ENCODE results near the gene ABL2. TPM values are rescaled to one million over a fixed set of nuclear protein-coding genes. Genes with fewer than 3 reads are reported as not detected.
"Not testable (repeated sequence)": the region's sequence is repeated elsewhere in the genome, so short reads cannot be mapped to it uniquely, and the experiment has no call there.

Gene ABL2
- total RNA-seq, 3 donors from 2014 or later, result 8.7 to 9.9 (median 9.9) TPM

DNA sequence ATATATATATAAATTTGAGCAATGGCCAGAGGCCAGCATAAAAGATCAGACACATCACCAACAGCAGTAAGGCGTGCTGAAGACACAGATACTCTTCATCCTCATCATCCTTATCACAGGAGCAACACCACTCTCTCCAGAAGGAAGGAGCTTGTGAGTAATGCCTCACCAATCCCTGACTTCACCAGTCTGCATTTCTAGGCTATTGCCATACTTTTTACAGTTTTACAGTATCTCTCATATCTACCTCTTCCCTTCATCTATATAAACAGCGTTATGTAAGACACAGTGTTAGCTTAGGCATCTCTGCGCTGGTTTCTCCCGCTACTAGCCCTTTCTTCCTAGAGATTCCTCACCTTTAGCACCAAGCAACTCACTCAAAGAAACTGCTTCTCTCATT lies 2.4 kb upstream of the ABL2 start:
- ATAC-seq (no peak), DNase-seq (no peak)
- no peaks in the 10 kb centered on the region for H3K9me3 Mint-ChIP-seq
- peaks cover 24% of the 10 kb centered on the region for H3K4me1 Mint-ChIP-seq (ENCODE audit: low read depth)
- H3K4me3 Mint-ChIP-seq, result no peak overlapping the region
- H3K27me3 Mint-ChIP-seq (ENCODE audit: low read depth), result no peaks in the 10 kb centered on the region
- H3K36me3 Mint-ChIP-seq (ENCODE audit: insufficient read depth), result peaks cover 3% of the 10 kb centered on the region

DNA sequence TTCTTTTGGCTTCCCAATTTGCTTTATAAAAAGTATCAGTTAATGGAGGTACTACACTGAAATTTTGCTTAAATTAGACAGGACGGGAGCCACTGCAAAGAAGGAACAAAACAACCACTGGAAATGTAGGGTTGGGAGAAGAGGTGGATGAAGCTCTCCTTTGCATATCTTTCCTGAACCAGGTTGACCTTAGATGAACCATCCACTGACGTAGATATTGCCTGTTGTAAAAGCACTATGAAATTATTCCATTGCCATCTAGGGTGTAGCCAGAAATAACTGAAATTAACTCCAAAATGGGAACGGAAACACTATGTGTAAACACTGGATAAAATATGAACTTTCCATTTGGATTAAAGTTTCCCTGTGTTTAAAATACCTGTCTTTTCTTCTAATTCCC lies 1.2 kb upstream of the ABL2 start:
- Mint-ChIP-seq H3K4me3 (peak overlapping the region; percentile 87), H3K27me3 (ENCODE audit: low read depth) (no peaks in the 10 kb centered on the region), H3K36me3 (ENCODE audit: insufficient read depth) (peaks cover 8% of the 10 kb centered on the region), H3K4me1 (ENCODE audit: low read depth) (peaks cover 29% of the 10 kb centered on the region), H3K9me3 (no peaks in the 10 kb centered on the region)
- DNase-seq (no peak), ATAC-seq (no peak)

DNA sequence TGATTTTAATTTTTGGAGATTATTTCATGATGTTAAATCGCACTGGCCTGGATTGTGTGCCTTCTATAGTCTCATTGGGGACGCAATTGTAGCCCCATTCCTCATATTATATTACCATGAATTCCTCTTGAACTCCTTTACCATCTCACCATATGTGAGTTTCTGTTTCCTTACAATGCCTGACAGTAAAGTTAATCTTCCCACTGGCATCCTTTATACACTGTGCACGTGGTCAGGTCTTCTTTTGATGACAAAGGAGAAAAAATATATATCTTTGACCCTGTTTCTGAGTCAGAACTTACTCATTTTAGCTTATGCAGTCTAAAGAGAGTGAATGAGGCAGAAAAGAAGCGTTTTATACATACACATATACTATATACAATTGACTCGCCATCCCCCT lies 774 bp upstream of the ABL2 start:
- H3K4me3 Mint-ChIP-seq, result peak overlapping the region; percentile 87
- H3K9me3 Mint-ChIP-seq, result no peaks in the 10 kb centered on the region
- ATAC-seq, result peak; percentile 36 to 38
- H3K27me3 Mint-ChIP-seq (ENCODE audit: low read depth), result no peaks in the 10 kb centered on the region
- H3K36me3 Mint-ChIP-seq (ENCODE audit: insufficient read depth), result peaks cover 8% of the 10 kb centered on the region
- no peak for DNase-seq
- H3K4me1 Mint-ChIP-seq (ENCODE audit: low read depth), result peaks cover 29% of the 10 kb centered on the region

DNA sequence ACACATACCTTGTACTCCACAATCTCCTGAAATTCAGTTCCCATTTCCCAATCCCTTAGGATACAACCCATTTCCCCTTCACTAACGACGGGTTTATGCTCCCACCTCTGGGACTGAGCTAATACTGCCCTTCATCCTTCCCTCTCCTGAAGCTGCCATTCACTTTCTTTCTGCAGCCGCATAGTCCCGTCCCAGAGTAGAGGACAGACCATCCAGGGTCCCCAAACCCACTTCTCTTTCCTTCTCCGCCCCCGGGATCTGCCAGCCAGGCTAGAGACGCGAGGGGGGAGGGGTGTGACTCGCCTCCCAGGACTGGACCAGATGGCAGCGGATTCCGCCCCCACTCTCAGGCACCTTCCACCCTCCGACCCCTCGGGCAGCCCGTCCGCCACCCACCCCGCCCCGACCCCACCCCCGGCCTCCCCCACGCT lies 679 bp downstream of the ABL2 start:
- Mint-ChIP-seq H3K27me3 (ENCODE audit: low read depth) (no peaks in the 10 kb centered on the region), H3K36me3 (ENCODE audit: insufficient read depth) (peaks cover 8% of the 10 kb centered on the region), H3K4me3 (peak overlapping the region; percentile 87), H3K9me3 (no peaks in the 10 kb centered on the region), H3K4me1 (ENCODE audit: low read depth) (peaks cover 29% of the 10 kb centered on the region)
- peak; percentile 17 for DNase-seq
- ATAC-seq, result peak; percentile 16 to 31

DNA sequence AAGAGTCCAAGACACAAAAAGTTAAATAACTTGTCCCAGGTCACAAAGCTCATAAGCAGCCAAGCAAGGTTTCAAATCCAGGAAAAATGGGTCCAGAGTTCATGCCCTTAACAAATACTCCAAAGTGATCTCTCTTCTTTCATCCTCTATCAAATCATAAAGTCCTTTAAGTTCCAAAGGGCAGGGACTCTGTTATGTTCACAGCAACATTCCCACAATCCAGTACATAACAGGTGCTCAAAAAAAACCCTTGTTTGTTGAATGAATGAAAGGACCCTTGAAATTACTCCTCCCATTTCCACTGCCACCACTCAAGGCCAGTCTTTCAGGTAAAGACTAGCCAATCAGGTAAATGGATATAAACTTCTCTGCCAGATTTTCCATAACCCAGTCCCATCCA lies 2.7 kb downstream of the ABL2 start:
- ATAC-seq (no peak), DNase-seq (no peak)
- Mint-ChIP-seq H3K27me3 (ENCODE audit: low read depth) (no peaks in the 10 kb centered on the region), H3K9me3 (no peaks in the 10 kb centered on the region), H3K4me1 (ENCODE audit: low read depth) (peaks cover 29% of the 10 kb centered on the region), H3K36me3 (ENCODE audit: insufficient read depth) (peaks cover 10% of the 10 kb centered on the region), H3K4me3 (no peak overlapping the region)

DNA sequence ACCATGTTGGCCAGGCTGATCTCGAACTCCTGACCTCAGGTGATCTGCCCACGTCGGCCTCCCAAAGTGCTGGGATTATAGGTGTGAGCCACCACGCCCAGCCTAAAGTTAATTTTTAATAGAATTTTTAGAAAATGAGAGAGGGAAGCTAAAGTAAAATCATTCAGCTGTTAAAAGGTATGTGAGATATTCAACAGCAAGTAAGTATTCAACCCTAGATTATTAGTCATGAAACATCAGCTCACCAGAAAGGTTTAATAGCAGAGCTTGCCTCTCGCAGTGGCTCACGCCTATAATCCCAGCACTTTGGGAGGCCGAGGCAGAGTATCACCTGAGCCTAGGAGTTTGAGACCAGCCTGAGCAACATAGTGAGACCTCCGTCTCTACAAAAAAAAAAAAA lies 5.0 kb downstream of the ABL2 start:
- Mint-ChIP-seq H3K36me3 (ENCODE audit: insufficient read depth) (peaks cover 14% of the 10 kb centered on the region), H3K4me1 (ENCODE audit: low read depth) (peaks cover 22% of the 10 kb centered on the region)
- ATAC-seq; H3K9me3 Mint-ChIP-seq; DNase-seq; H3K4me3 Mint-ChIP-seq; H3K27me3 Mint-ChIP-seq (ENCODE audit: low read depth): not testable (repeated sequence)

DNA sequence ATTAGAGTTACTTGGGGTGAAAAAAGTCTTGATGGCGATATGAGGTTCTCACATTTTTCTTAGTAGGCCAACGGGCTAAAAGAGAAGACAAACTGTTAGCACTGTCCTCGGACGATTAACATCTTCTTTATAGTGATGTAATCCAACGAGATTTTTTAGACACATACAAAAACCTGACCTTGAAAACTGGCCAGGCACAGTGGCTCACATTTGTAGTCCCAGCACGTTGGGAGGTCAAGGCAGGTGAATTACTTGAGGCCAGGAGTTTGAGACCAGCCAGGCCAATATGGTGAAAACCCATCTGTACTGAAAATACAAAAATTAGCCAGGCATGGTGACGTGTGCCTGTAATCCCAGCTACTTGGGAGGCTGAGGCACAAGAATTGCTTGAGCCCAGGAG lies 8.4 kb downstream of the ABL2 start:
- not testable (repeated sequence) for DNase-seq; ATAC-seq; H3K27me3 Mint-ChIP-seq (ENCODE audit: low read depth); H3K9me3 Mint-ChIP-seq; H3K4me3 Mint-ChIP-seq
- H3K4me1 Mint-ChIP-seq (ENCODE audit: low read depth), result peaks cover 10% of the 10 kb centered on the region
- peaks cover 13% of the 10 kb centered on the region for H3K36me3 Mint-ChIP-seq (ENCODE audit: insufficient read depth)

DNA sequence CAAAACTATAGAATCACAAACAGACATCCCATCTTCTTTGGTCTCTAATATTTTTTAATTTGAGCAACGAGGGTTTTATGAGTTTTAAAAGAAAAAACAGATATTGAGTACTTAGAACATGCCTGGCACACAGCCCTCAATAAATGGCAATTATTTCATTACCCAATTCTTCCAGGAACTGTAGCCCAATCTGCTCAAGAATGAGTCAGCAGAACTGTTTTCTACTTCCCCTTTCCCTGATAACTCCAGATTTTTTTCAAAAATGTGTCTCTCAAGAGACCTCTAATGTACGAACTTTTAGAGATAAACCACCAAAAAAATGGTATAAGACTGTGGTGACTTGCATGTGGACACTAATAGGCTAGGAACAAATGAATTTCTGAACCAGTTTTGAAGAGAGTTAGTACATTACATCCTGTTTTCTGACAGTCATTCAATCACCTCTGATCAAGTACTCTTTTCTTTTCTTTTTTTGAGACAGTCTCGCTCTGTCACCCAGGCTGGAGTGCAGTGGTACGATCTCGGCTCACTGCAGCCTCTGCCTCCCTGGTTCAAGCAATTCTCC lies 11.5 kb downstream of the ABL2 start:
- peaks cover 14% of the 10 kb centered on the region for H3K36me3 Mint-ChIP-seq (ENCODE audit: insufficient read depth)
- no peaks in the 10 kb centered on the region for H3K9me3 Mint-ChIP-seq
- ATAC-seq (no peak), DNase-seq (no peak)
- no peak overlapping the region for H3K4me3 Mint-ChIP-seq
- no peaks in the 10 kb centered on the region for H3K27me3 Mint-ChIP-seq (ENCODE audit: low read depth)
- H3K4me1 Mint-ChIP-seq (ENCODE audit: low read depth), result peaks cover 14% of the 10 kb centered on the region

DNA sequence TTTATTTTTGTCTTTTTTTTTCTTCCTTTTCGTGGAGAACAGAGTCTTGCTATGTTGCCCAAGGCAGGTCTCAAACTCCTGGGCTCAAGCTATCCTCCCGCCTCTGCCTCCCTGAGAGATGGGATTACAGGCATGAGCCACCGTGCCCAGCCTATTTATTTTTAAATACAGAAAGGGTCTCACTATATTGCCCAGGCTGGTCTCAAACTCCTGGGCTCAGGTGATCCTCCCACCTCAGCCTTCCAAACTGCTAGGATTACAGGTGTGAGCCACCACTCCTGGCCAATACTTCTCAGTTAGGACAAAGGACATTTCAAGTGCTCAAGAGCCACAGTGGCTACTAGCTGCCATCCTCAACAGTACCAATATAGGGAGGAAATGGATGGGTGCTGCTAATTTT lies 16.2 kb downstream of the ABL2 start:
- H3K4me3 Mint-ChIP-seq; ATAC-seq; H3K27me3 Mint-ChIP-seq (ENCODE audit: low read depth); DNase-seq; H3K9me3 Mint-ChIP-seq; H3K36me3 Mint-ChIP-seq (ENCODE audit: insufficient read depth): not testable (repeated sequence)
- H3K4me1 Mint-ChIP-seq (ENCODE audit: low read depth), result peaks cover 11% of the 10 kb centered on the region

DNA sequence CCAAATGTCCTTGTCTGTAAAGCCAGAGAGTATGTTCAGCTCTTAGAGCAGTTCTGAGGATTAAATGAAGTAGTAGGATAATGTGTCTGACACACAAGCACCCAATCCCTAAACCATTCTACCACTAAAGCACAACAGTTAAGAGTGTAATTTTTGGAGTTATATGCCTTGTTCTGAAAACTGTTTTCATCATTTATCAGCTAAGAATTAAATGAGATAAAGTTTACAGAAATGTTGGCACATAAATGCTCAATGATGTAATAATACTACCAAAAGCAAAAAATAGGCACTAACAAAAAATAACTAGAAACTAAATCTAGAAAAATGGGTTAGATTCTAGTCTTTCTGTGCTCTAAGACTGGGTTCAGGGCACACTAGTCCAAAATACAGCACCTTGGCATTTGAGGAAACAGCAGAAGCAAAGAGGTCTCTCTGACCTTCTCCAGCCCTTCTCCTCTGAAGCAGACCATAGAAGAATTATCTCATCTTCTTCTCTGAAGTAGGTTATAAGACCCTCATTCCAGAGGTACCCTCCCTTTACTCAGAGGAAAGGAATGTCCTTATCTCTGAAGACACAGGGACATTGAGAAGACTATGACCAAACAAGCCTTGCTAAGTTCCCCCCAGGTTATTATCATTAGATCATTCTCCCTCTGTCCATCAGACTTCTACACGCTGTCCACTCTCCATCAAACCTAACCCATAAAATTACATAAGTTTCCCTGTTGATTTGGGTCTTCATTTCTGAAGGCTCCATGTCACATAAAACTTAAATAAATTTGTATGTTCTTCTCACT lies 20.6 kb downstream of the ABL2 start:
- Mint-ChIP-seq H3K27me3 (ENCODE audit: low read depth) (no peaks in the 10 kb centered on the region), H3K4me3 (no peak overlapping the region), H3K4me1 (ENCODE audit: low read depth) (peaks cover 11% of the 10 kb centered on the region)

DNA sequence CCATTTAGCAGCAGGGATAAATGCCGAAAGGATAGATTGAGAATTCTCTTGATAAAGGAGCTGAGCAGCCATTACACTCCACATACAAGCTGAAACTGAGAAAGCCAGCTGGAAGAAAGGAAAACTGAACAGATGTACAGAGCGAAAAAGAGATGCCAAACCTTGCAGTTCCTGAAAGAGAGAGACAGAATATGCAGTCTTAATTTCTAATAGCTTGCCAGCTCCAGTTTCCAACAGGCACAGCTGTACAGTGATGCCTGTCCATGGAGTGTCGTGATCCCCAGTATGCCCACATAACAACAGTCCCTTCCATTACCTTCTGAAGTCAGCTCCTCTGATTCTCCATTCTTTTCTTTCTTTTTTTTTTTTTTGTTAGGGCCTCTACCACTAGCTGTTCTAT lies 22.7 kb downstream of the ABL2 start:
- H3K27me3 Mint-ChIP-seq (ENCODE audit: low read depth), result no peaks in the 10 kb centered on the region

More for the DNA sequence above, 20.6 kb downstream of the ABL2 start:
- ATAC-seq (no peak), DNase-seq (no peak)
- Mint-ChIP-seq H3K9me3 (no peaks in the 10 kb centered on the region), H3K36me3 (ENCODE audit: insufficient read depth) (peaks cover 7% of the 10 kb centered on the region)

DNA sequence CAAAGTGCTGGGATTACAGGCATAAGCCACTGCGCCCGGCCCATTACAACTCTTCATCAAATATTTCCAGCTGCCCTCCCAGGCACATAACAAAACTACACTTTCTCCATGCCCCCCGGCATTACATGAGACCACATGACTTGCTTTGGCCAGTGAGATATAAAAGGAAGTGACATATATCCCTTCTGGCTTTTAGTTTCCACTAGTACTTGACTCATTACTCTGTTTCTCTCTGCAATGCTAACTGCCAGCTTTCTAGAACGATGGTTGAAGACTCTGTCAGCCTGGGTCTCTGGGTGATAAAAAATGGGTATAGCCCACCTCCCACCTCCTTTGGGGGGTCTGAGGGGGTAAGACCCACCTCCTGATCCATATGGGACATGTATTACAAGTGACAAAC lies 24.2 kb downstream of the ABL2 start:
- H3K27me3 Mint-ChIP-seq (ENCODE audit: low read depth), result no peaks in the 10 kb centered on the region
- peaks cover 30% of the 10 kb centered on the region for H3K4me1 Mint-ChIP-seq (ENCODE audit: low read depth)

More for the DNA sequence above, 22.7 kb downstream of the ABL2 start:
- ATAC-seq (no peak), DNase-seq (no peak)
- H3K9me3 Mint-ChIP-seq, result no peaks in the 10 kb centered on the region
- H3K36me3 Mint-ChIP-seq (ENCODE audit: insufficient read depth), result peaks cover 5% of the 10 kb centered on the region
- no peak overlapping the region for H3K4me3 Mint-ChIP-seq
- H3K4me1 Mint-ChIP-seq (ENCODE audit: low read depth), result peaks cover 27% of the 10 kb centered on the region

DNA sequence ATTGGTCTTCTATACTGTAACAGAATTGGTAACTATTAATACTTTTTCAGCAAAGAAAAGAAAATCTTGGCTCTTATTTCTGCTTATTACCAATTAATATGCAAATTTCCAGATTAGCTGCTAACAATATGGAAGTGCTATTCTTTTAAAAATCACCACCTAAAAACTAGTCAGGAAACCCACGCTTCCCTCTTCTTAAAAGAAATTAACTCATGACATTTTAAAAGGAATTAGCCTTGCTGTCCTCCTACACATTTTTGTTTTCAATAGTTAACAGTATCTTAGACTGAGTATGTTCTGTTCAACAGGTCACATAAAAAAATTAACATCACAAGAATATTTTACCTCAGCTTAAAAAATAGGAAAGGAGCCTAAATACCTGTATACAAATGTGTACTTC lies 27.3 kb downstream of the ABL2 start:
- H3K36me3 Mint-ChIP-seq (ENCODE audit: insufficient read depth), result peaks cover 4% of the 10 kb centered on the region
- H3K9me3 Mint-ChIP-seq, result no peaks in the 10 kb centered on the region
- H3K4me1 Mint-ChIP-seq (ENCODE audit: low read depth), result peaks cover 29% of the 10 kb centered on the region
- DNase-seq, result no peak
- no peaks in the 10 kb centered on the region for H3K27me3 Mint-ChIP-seq (ENCODE audit: low read depth)
- no peak for ATAC-seq
- H3K4me3 Mint-ChIP-seq, result no peak overlapping the region

More for the DNA sequence above, 24.2 kb downstream of the ABL2 start:
- DNase-seq (no peak), ATAC-seq (peak; percentile 79 to 81)
- Mint-ChIP-seq H3K9me3 (no peaks in the 10 kb centered on the region), H3K36me3 (ENCODE audit: insufficient read depth) (peaks cover 4% of the 10 kb centered on the region), H3K4me3 (no peak overlapping the region)

DNA sequence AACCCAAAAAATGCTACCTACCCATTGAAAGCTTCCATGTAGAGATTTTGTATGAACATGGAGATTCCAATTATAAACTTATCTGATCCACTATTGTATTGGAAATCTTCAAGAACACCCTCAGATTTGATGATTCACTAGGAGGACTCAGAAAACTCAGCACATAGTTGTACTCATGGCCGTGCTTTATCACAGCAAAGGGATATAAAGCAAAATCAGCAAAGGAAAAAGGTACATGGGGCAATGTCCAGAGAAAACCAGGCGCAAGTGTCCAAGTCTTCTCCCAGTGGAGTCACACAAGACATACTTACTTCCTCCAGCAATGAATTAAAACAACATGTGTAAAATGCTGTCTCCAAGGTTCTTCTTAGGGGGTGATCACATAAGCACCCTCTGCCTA lies 28.9 kb downstream of the ABL2 start:
- peaks cover 23% of the 10 kb centered on the region for H3K4me1 Mint-ChIP-seq (ENCODE audit: low read depth)

DNA sequence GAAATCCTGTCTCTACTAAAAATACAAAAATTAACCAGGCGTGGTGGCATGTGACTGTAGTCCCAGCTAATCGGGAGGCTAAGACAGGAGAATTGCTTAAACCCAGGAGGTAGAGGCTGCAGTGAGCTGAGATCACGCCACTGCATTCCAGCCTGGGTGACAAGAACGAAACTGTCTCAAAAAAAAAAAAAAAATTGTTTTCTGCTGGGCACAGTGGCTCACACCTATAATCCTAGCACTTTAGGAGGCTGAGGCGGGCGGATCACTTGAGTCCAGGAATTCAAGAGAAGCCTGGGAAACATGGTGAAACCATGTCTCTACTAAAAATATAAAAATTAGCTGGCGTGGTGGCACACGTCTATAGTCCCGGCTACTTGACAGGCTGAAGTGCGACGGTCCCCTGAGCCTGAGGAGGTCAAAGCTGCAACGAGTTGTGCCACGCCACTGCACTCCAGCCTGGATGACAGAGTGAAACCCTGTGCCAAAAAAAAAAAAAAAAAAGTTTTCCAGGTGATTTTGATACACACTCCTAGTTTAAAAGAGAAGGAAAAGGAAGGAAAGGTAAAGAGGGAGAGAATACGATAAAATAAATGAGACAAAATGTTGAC lies 31.7 kb downstream of the ABL2 start:
- DNase-seq (no peak), ATAC-seq (no peak)
- Mint-ChIP-seq H3K4me3 (no peak overlapping the region), H3K4me1 (ENCODE audit: low read depth) (peaks cover 11% of the 10 kb centered on the region), H3K27me3 (ENCODE audit: low read depth) (no peaks in the 10 kb centered on the region), H3K9me3 (no peaks in the 10 kb centered on the region), H3K36me3 (ENCODE audit: insufficient read depth) (peaks cover 4% of the 10 kb centered on the region)

More for the DNA sequence above, 28.9 kb downstream of the ABL2 start:
- H3K36me3 Mint-ChIP-seq (ENCODE audit: insufficient read depth), result peaks cover 7% of the 10 kb centered on the region
- DNase-seq, result no peak
- no peaks in the 10 kb centered on the region for H3K9me3 Mint-ChIP-seq
- H3K27me3 Mint-ChIP-seq (ENCODE audit: low read depth), result no peaks in the 10 kb centered on the region
- no peak overlapping the region for H3K4me3 Mint-ChIP-seq
- no peak for ATAC-seq
